Measurements from ENCODE around the gene TSPAN9.

The TSPAN9 gene

GRCh38 chr12:3040663-3041544 is 36.3 kb upstream of the TSPAN9 start:
- Mint-ChIP-seq H3K27me3 (peaks cover 20% of the 10 kb centered on the region), H3K9me3 (ENCODE audit: low read depth) (no peaks in the 10 kb centered on the region), H3K4me1 (ENCODE audit: low read depth) (no peaks in the 10 kb centered on the region), H3K36me3 (no peaks in the 10 kb centered on the region), H3K4me3 (no peak overlapping the region), H3K27ac (no peak overlapping the region)

GRCh38 chr12:3041558-3042164 is 35.5 kb upstream of the TSPAN9 start:
- H3K27me3 Mint-ChIP-seq: peaks cover 20% of the 10 kb centered on the region
- H3K27ac Mint-ChIP-seq: no peak overlapping the region
- H3K36me3 Mint-ChIP-seq: no peaks in the 10 kb centered on the region
- no peaks in the 10 kb centered on the region for H3K9me3 Mint-ChIP-seq (ENCODE audit: low read depth)
- no peaks in the 10 kb centered on the region for H3K4me1 Mint-ChIP-seq (ENCODE audit: low read depth)
- no peak overlapping the region for H3K4me3 Mint-ChIP-seq

- H3K36me3 Mint-ChIP-seq: no peaks in the 10 kb centered on the region
- H3K4me3 Mint-ChIP-seq: no peak overlapping the region
- H3K9me3 Mint-ChIP-seq (ENCODE audit: low read depth): no peaks in the 10 kb centered on the region
- no peaks in the 10 kb centered on the region for H3K4me1 Mint-ChIP-seq (ENCODE audit: low read depth)
- H3K27me3 Mint-ChIP-seq: peaks cover 20% of the 10 kb centered on the region
- no peak overlapping the region for H3K27ac Mint-ChIP-seq
These were observed 34.8 kb upstream of the TSPAN9 start for GRCh38 chr12:3042394-3042793.

- Mint-ChIP-seq H3K36me3 (no peaks in the 10 kb centered on the region), H3K27ac (no peak overlapping the region), H3K9me3 (ENCODE audit: low read depth) (no peaks in the 10 kb centered on the region), H3K27me3 (peaks cover 20% of the 10 kb centered on the region), H3K4me1 (ENCODE audit: low read depth) (no peaks in the 10 kb centered on the region), H3K4me3 (no peak overlapping the region)
These were observed 34.4 kb upstream of the TSPAN9 start for GRCh38 chr12:3042826-3043225.

- Mint-ChIP-seq H3K4me3 (no peak overlapping the region), H3K27me3 (peaks cover 20% of the 10 kb centered on the region), H3K27ac (no peak overlapping the region), H3K9me3 (ENCODE audit: low read depth) (no peaks in the 10 kb centered on the region), H3K36me3 (no peaks in the 10 kb centered on the region), H3K4me1 (ENCODE audit: low read depth) (no peaks in the 10 kb centered on the region)
These were observed 33.8 kb upstream of the TSPAN9 start for GRCh38 chr12:3043406-3043805.

GRCh38 chr12:3044141-3044630 is 33.0 kb upstream of the TSPAN9 start:
- Mint-ChIP-seq H3K4me1 (ENCODE audit: low read depth) (no peaks in the 10 kb centered on the region), H3K27ac (no peak overlapping the region), H3K9me3 (ENCODE audit: low read depth) (no peaks in the 10 kb centered on the region), H3K4me3 (no peak overlapping the region), H3K36me3 (no peaks in the 10 kb centered on the region), H3K27me3 (peaks cover 20% of the 10 kb centered on the region)

- Mint-ChIP-seq H3K27ac (no peak overlapping the region), H3K27me3 (peaks cover 23% of the 10 kb centered on the region), H3K4me3 (no peak overlapping the region), H3K4me1 (ENCODE audit: low read depth) (no peaks in the 10 kb centered on the region), H3K9me3 (ENCODE audit: low read depth) (no peaks in the 10 kb centered on the region), H3K36me3 (no peaks in the 10 kb centered on the region)
These were observed 31.7 kb upstream of the TSPAN9 start for GRCh38 chr12:3045494-3045893.

GRCh38 chr12:3045989-3046388 is 31.2 kb upstream of the TSPAN9 start:
- Mint-ChIP-seq H3K4me3 (no peak overlapping the region), H3K9me3 (ENCODE audit: low read depth) (no peaks in the 10 kb centered on the region), H3K27ac (no peak overlapping the region), H3K4me1 (ENCODE audit: low read depth) (no peaks in the 10 kb centered on the region), H3K27me3 (peaks cover 23% of the 10 kb centered on the region), H3K36me3 (no peaks in the 10 kb centered on the region)

GRCh38 chr12:3046441-3047200 is 30.6 kb upstream of the TSPAN9 start:
- H3K27me3 Mint-ChIP-seq: peaks cover 24% of the 10 kb centered on the region
- no peaks in the 10 kb centered on the region for H3K4me1 Mint-ChIP-seq (ENCODE audit: low read depth)
- H3K4me3 Mint-ChIP-seq: no peak overlapping the region
- H3K27ac Mint-ChIP-seq: no peak overlapping the region
- H3K36me3 Mint-ChIP-seq: no peaks in the 10 kb centered on the region
- H3K9me3 Mint-ChIP-seq (ENCODE audit: low read depth): no peaks in the 10 kb centered on the region

GRCh38 chr12:3047961-3048360 is 29.2 kb upstream of the TSPAN9 start:
- no peak overlapping the region for H3K27ac Mint-ChIP-seq
- H3K27me3 Mint-ChIP-seq: peaks cover 17% of the 10 kb centered on the region
- H3K36me3 Mint-ChIP-seq: no peaks in the 10 kb centered on the region
- no peaks in the 10 kb centered on the region for H3K9me3 Mint-ChIP-seq (ENCODE audit: low read depth)
- no peak overlapping the region for H3K4me3 Mint-ChIP-seq
- H3K4me1 Mint-ChIP-seq (ENCODE audit: low read depth): no peaks in the 10 kb centered on the region

- Mint-ChIP-seq H3K27me3 (peaks cover 11% of the 10 kb centered on the region), H3K4me3 (no peak overlapping the region), H3K9me3 (ENCODE audit: low read depth) (no peaks in the 10 kb centered on the region), H3K4me1 (ENCODE audit: low read depth) (no peaks in the 10 kb centered on the region), H3K36me3 (no peaks in the 10 kb centered on the region), H3K27ac (no peak overlapping the region)
These were observed 28.6 kb upstream of the TSPAN9 start for GRCh38 chr12:3048540-3048939.

- H3K4me1 Mint-ChIP-seq (ENCODE audit: low read depth): no peaks in the 10 kb centered on the region
- H3K4me3 Mint-ChIP-seq: no peak overlapping the region
- H3K9me3 Mint-ChIP-seq (ENCODE audit: low read depth): no peaks in the 10 kb centered on the region
- no peak overlapping the region for H3K27ac Mint-ChIP-seq
- peaks cover 7% of the 10 kb centered on the region for H3K27me3 Mint-ChIP-seq
- no peaks in the 10 kb centered on the region for H3K36me3 Mint-ChIP-seq
These were observed 28.0 kb upstream of the TSPAN9 start for GRCh38 chr12:3049176-3049575.

- Mint-ChIP-seq H3K4me3 (no peak overlapping the region), H3K4me1 (ENCODE audit: low read depth) (no peaks in the 10 kb centered on the region), H3K36me3 (no peaks in the 10 kb centered on the region), H3K9me3 (ENCODE audit: low read depth) (no peaks in the 10 kb centered on the region), H3K27me3 (peaks cover 7% of the 10 kb centered on the region), H3K27ac (no peak overlapping the region)
These were observed 27.4 kb upstream of the TSPAN9 start for GRCh38 chr12:3049611-3050249.

GRCh38 chr12:3054374-3054773 is 22.8 kb upstream of the TSPAN9 start:
- Mint-ChIP-seq H3K27ac (no peak overlapping the region), H3K9me3 (ENCODE audit: low read depth) (no peaks in the 10 kb centered on the region), H3K36me3 (no peaks in the 10 kb centered on the region), H3K4me1 (ENCODE audit: low read depth) (no peaks in the 10 kb centered on the region), H3K27me3 (peaks cover 10% of the 10 kb centered on the region), H3K4me3 (no peak overlapping the region)

All from activated naive CD8-positive, alpha-beta T cell (primary cell).